Activated naive CD4-positive, alpha-beta T cell treated with anti-CD3 and anti-CD28 coated beads, Interleukin-2, amount 10 ng/mL, durations not matched to agents 7 days and 5 days (primary cell): ENCODE measurements around the gene AGAP2.
"Not testable (repeated sequence)": the region's sequence is repeated elsewhere in the genome, so short reads cannot be mapped to it uniquely, and the experiment has no call there.

Experiments used
- CTCF ChIA-PET: fragments of 350-600 bp; sonication (Branson Sonifier 250); formaldehyde crosslinking; loops from one replicate; lab custom pipeline; 2021; ENCODE audit warnings: antibody characterized with exemption; lab: Charles Lee
- DNase-seq: peaks from one replicate; pipeline ENCODE4 v3.0.0-alpha.2; 2020
- H3K27ac Mint-ChIP-seq: one replicate; pipeline ENCODE4 v1.8.0; 2021; ENCODE audit warnings: mild to moderate bottlenecking, moderate library complexity, mixed read lengths
- H3K27me3 Mint-ChIP-seq: one replicate; pipeline ENCODE4 v1.8.0; 2021; ENCODE audit warnings: mild to moderate bottlenecking, mixed read lengths
- H3K36me3 Mint-ChIP-seq: one replicate; pipeline ENCODE4 v1.8.0; 2021; ENCODE audit warnings: mixed read lengths
- H3K4me1 Mint-ChIP-seq: one replicate; pipeline ENCODE4 v1.8.0; 2021; ENCODE audit warnings: mixed read lengths
- H3K4me3 Mint-ChIP-seq: one replicate; pipeline ENCODE4 v1.8.0; 2021; ENCODE audit warnings: mild to moderate bottlenecking, moderate library complexity, mixed read lengths
- H3K9me3 Mint-ChIP-seq: one replicate; pipeline ENCODE4 v1.8.0; 2021; ENCODE audit warnings: mixed read lengths

The AGAP2 gene

DNA sequence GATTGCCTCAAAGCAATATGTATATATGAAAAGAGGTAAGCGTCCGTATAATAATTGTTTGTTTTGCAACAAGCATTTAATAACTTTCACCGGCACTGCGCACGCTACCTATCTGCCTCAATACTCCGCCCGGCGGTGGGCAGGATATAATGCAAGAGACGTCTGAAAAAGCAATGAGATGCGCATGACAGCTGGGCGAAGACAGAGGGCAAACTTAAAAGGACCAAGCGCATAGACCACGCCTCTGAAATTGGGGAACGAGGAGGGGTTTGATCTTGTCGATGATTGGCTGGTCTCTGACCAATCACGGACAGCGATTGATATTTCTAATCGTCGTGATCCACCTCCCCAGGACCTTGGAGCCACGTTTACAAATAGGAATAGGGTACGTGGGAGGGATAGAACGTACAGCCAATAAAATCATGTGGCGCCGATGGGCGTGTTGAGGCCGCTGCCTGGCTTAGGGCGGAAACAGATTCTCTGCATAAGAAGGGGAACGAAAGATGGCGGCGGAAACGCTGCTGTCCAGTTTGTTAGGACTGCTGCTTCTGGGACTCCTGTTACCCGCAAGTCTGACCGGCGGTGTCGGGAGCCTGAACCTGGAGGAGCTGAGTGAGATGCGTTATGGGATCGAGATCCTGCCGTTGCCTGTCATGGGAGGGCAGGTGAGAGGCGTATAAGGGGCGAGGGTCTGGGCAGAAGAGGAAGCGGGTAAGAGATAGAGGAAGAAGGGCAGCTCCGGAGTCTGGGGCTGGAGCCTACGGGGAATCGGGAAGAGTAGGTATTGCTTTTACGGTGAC is 44.7 kb downstream of the AGAP2 start, which contains the start of gene OS9:
Gene OS9 (plus strand): TSS at position 474 of the 800 bp plus-strand sequence. CDS start 30 bp downstream, at position 504.
- DNase-seq = peak; percentile 98
- Mint-ChIP-seq H3K27ac (no peak within 1 kb of the TSS), H3K27me3 (no peaks in the 10 kb centered on the region), H3K9me3 (no peaks in the 10 kb centered on the region), H3K36me3 (peaks cover 29% of the 10 kb centered on the region), H3K4me1 (peaks cover 5% of the 10 kb centered on the region), H3K4me3 (no peak within 1 kb of the TSS)
- CTCF ChIA-PET = interaction anchor here (0.7 to 3.2 kb wide), 7 partner anchors 20 to 110 kb away, joined by 3 to 13 read pairs (median 5); partner anchors contain the start of gene TSPAN31

DNA sequence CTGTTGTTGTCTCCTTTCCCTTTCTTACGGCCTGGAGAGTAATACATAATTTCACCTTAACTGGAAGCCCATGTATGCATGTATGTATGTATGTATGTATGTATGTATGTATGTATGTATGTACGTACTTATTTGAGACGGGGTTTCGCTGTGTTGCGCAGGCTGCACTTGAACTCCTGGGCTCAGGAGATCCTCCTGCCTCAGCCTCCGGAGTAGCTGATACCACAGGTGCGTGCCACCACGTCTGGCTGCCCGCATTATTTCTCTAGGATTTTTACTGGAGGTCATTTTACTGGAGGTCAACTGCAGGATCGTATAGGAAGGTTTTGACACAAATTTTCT is 45.3 kb downstream of the AGAP2 start:
- H3K36me3 Mint-ChIP-seq = peaks cover 25% of the 10 kb centered on the region
- DNase-seq = peak; percentile 26
- no peaks in the 10 kb centered on the region for H3K9me3 Mint-ChIP-seq
- no peaks in the 10 kb centered on the region for H3K27me3 Mint-ChIP-seq
- no peak overlapping the region for H3K4me3 Mint-ChIP-seq
- CTCF ChIA-PET = interaction anchor here (0.6 to 3.2 kb wide), 9 partner anchors 10 to 109 kb away, joined by 3 to 13 read pairs (median 3); no protein-coding TSS in a partner anchor
- peaks cover 5% of the 10 kb centered on the region for H3K4me1 Mint-ChIP-seq
- H3K27ac Mint-ChIP-seq = no peak overlapping the region

DNA sequence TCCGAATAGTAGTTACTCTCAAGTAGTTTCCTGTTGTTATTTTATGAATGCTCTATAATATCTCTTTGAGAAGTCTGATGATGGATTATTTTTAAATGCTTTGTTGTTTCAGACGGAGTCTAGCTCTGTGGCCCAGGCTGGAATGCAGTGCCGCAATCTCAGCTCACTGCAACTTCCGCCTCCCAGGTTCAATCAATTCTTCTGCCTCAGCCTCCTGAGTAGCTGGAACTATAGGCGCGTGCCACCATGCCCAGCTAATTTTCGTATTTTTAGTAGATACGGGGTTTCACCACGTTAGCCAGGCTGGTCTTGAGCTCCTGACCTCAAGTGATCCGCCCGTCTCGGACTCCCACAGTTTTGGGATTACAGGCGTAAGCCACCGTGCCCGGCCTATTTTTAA is 46.0 kb downstream of the AGAP2 start:
- no peak for DNase-seq
- Mint-ChIP-seq H3K4me3 (no peak overlapping the region), H3K9me3 (no peaks in the 10 kb centered on the region), H3K27me3 (peaks cover 4% of the 10 kb centered on the region), H3K36me3 (peaks cover 17% of the 10 kb centered on the region), H3K27ac (no peak overlapping the region), H3K4me1 (peaks cover 5% of the 10 kb centered on the region)
- CTCF ChIA-PET = interaction anchor here (0.8 to 3.2 kb wide), 8 partner anchors 10 to 109 kb away, joined by 3 to 13 read pairs (median 3); no protein-coding TSS in a partner anchor

DNA sequence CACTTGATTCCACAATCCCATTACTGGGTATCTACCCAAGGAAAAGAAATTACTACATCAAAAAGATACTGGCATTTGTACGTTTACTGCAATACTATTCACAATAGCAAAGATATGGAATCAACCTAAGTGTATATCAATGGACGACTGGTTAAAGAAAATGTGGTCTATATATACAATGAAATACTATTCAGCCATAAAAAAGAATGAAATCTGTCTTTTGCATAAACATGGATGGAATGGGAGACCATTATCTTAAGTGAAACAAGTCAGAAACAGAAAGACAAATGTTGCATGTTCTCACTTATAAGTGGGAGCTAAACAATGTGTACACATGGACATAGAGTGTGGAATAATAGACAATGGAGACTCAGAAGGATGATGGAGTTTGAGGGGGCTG is 49.6 kb downstream of the AGAP2 start:
- H3K9me3 Mint-ChIP-seq = no peaks in the 10 kb centered on the region
- DNase-seq = no peak
- no peak overlapping the region for H3K4me3 Mint-ChIP-seq
- H3K4me1 Mint-ChIP-seq = no peaks in the 10 kb centered on the region
- no peaks in the 10 kb centered on the region for H3K36me3 Mint-ChIP-seq
- CTCF ChIA-PET = no interaction called here
- H3K27me3 Mint-ChIP-seq = peaks cover 27% of the 10 kb centered on the region
- no peak overlapping the region for H3K27ac Mint-ChIP-seq

DNA sequence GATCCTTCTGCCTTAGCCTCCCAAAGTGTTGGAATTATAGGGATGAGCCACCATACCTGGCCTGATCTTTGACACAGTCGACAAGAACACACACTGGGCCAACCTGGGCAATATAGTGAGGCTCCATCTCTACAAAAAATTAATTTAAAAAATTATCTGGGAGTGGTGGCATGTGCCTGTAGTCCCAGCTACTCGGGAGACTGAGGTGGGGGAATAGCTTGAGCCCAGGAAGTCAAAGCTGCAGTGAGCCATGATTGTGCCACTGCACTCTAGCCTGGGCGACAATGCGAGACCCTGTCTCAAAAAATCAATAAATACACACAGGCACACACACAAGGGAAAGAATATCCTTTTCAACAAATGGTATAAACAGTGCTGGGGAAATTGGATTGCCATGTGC is 50.7 kb downstream of the AGAP2 start:
- CTCF ChIA-PET = no interaction called here
- no peak for DNase-seq
- Mint-ChIP-seq H3K27ac (no peak overlapping the region), H3K36me3 (no peaks in the 10 kb centered on the region), H3K27me3 (peaks cover 29% of the 10 kb centered on the region), H3K4me3 (no peak overlapping the region), H3K4me1 (no peaks in the 10 kb centered on the region), H3K9me3 (no peaks in the 10 kb centered on the region)

DNA sequence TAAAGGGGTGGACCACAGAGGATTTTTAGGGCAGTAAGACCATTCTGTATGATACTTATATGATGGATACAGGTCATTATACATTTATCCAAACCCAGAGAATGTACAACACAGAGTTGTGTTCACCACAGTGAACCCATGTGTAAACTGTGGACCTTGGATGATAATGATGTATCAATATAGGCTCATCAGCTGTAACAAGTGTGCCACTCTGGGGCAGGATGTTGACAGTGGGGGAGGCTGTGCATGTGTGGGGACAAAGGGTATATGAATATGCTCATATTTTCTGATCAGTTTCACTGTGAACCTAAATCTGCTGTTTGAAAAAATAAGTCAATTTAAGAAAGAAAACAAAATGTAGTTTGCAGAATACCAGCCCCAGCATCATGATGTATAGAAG is 58.8 kb downstream of the AGAP2 start:
- no peaks in the 10 kb centered on the region for H3K36me3 Mint-ChIP-seq
- peaks cover 2% of the 10 kb centered on the region for H3K9me3 Mint-ChIP-seq
- peaks cover 13% of the 10 kb centered on the region for H3K27me3 Mint-ChIP-seq
- H3K4me1 Mint-ChIP-seq = no peaks in the 10 kb centered on the region
- no peak overlapping the region for H3K4me3 Mint-ChIP-seq
- H3K27ac Mint-ChIP-seq = no peak overlapping the region
- CTCF ChIA-PET = interaction anchor here (0.8 kb wide), 1 partner anchor 221 kb away, joined by 4 read pairs; the partner anchor contains the start of gene GLI1
- DNase-seq = no peak

DNA sequence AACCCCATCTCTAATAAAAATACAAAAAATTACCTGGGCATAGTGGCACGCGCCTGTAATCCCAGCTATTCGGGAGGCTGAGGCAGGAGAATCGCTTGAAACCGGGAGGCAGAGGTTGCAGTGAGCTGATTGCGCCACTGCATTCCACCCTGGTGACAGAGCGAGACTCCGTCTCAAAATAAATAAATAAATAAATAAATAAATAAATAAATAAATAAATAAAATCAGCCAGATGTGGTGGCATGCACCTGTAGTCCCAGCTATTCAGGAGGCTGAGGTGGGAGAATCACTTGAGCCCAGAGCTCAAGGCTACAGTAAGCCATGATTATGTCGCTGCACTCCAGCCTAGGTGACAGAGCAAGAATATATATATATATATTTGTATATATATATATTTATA is 60.6 kb downstream of the AGAP2 start:
- H3K27me3 Mint-ChIP-seq, H3K27ac Mint-ChIP-seq: not testable (repeated sequence)

DNA sequence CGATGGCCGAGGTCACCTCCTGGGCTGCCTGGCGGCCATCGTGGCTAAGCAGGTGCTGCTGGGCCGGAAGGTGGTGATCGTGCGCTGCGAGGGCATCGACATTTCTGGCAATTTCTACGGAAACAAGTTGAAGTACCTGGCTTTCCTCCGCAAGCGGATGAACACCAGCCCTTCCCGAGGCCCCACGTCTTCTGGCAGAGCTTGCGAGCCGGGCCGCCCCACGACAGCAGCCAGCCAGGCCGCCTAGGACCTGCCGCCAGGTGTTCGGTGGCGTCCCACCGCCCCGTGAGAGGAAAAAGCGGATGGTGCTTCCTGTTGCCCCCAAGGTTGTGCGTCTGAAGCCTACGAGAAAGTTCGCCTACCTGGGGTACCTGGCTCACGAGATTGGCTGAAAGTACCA is 63.9 kb downstream of the AGAP2 start:
- CTCF ChIA-PET = no interaction called here
- Mint-ChIP-seq H3K27ac (no peak overlapping the region), H3K4me1 (no peaks in the 10 kb centered on the region), H3K9me3 (no peaks in the 10 kb centered on the region), H3K36me3 (no peaks in the 10 kb centered on the region), H3K27me3 (peaks cover 7% of the 10 kb centered on the region), H3K4me3 (no peak overlapping the region)
- no peak for DNase-seq

More for the DNA sequence above, 60.6 kb downstream of the AGAP2 start:
- H3K4me3 Mint-ChIP-seq, H3K4me1 Mint-ChIP-seq, CTCF ChIA-PET, H3K36me3 Mint-ChIP-seq, DNase-seq, H3K9me3 Mint-ChIP-seq: not testable (repeated sequence)
